GM12891 (cell line): ENCODE measurements around the gene SIGLEC9.
A peak's percentile ranks its signal among the peaks of the same experiment; 100 is the strongest.

Source experiments
- DNase-seq: peaks from one replicate; pipeline ENCODE4 v3.0.0; 2011; ENCODE audit warnings: low spot score; ENCODE audit not compliant: insufficient read length
- FAIRE-seq: peaks from 2 replicates; lab custom pipeline; 2011; peaks lifted over from hg19 to GRCh38; lab: Jason Lieb, UNC
- PAX5 ChIP-seq: IDR thresholded peaks from 2 replicates; pipeline ENCODE4 v1.6.1; 2011; ENCODE audit warnings: low read length, moderate library complexity, mild to moderate bottlenecking; ENCODE audit not compliant: insufficient read depth, severe bottlenecking
- POLR2A ChIP-seq: IDR thresholded peaks from 2 replicates; pipeline ENCODE4 v1.6.1; 2011; ENCODE audit warnings: low read depth, low read length, control low read depth
- POLR2AphosphoS5 ChIP-seq: IDR thresholded peaks from 2 replicates; pipeline ENCODE4 v1.6.1; 2011; ENCODE audit warnings: low read depth, low read length, control low read depth
- POU2F2 ChIP-seq: IDR thresholded peaks from 2 replicates; pipeline ENCODE4 v1.6.1; 2011; ENCODE audit warnings: low read depth, mild to moderate bottlenecking, control low read depth, low read length, moderate library complexity
- SPI1 ChIP-seq: IDR thresholded peaks from 2 replicates; pipeline ENCODE4 v1.6.1; 2011; ENCODE audit warnings: low read depth, low read length, control low read depth
- TAF1 ChIP-seq: IDR thresholded peaks from 2 replicates; pipeline ENCODE4 v1.6.1; 2011; ENCODE audit warnings: low read depth, low read length, control low read depth

SIGLEC9 gene

DNA sequence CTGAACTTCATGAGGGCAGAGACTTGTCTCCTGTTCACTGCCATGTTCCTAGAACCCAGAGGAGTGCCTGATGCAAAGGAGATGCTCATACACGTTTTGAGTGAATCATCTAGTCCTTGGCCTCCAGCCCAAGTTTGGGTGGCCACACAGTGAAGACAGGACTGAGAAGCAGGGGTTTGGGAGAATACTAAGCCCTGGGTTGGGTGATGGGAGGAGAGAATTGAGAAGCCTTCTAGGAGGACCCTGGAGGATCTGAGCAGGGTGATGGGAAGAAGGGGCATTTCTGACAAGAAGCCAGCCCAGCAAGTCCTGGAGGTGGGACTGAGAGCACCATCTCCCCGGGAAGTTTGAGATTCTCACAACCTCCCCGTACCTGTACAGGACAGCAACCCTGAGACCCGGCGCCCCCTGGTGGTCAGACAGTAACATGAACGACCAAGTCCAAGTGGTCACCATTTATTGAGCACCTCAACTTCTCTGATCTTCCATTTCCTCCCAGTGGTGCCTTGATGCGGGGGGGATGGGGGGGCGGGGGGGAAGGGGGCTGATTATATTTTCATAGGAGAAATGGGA lies 27.5 kb upstream of the SIGLEC9 start:
- peak; percentile 87 for FAIRE-seq
- TF ChIP-seq POU2F2 (no peak), POLR2AphosphoS5 (no peak), PAX5 (no peak), SPI1 (no peak), TAF1 (no peak), POLR2A (no peak)
- peak; percentile 71 for DNase-seq

GRCh38 chr19:51097796-51098195 lies 26.9 kb upstream of the SIGLEC9 start:
- FAIRE-seq (no peak), DNase-seq (no peak)
- no peak for TF ChIP-seq POLR2A

- DNase-seq = no peak
- FAIRE-seq = no peak
- TF ChIP-seq SPI1 (no peak), POU2F2 (no peak), TAF1 (no peak), POLR2A (no peak), POLR2AphosphoS5 (no peak), PAX5 (no peak)
These were observed 26.2 kb upstream of the SIGLEC9 start for GRCh38 chr19:51098365-51099046.

DNA sequence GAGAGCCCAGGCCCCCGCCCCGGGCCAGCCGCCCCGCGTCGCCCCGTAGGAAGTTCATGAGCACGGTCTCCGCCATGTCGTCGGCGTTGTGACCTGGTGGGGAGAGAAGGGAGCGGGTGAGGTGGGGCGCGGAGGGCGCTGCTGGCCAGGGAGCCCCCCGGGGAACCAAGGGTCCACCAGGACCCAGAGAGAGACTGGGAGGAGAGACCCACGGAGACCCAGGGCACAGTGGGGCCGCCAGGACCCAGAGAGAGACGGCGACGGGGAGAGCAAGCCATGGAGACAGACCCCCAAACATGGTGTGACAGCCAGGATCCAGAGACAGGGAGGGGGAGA lies 25.7 kb upstream of the SIGLEC9 start:
- TF ChIP-seq POLR2A = no peak
- no peak for TF ChIP-seq PAX5
- no peak for TF ChIP-seq SPI1
- TF ChIP-seq POLR2AphosphoS5 = no peak
- no peak for TF ChIP-seq TAF1
- TF ChIP-seq POU2F2 = no peak
- FAIRE-seq = no peak
- no peak for DNase-seq

DNA sequence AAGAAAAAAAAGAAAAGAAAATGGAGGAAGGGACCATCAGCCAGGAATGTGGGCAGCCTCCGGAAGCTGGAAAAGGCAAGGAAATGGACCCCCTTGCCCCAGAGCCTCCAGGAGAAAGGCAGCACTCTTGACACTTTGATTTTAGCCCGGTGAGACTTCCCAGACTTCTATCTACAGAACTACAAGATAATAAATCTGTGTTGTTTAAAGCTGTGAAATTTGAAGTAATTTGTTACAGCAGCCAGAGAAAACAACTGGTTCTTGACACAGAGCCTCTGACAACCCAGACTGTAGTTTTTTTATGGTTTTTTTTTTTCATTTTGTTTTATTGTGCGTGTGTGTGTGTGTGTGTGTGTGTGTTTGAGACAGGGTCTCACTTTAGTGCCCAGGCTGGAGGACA lies 24.1 kb upstream of the SIGLEC9 start:
- TF ChIP-seq PAX5 = no peak
- no peak for TF ChIP-seq POU2F2
- no peak for TF ChIP-seq SPI1
- no peak for TF ChIP-seq POLR2AphosphoS5
- no peak for TF ChIP-seq POLR2A
- no peak for TF ChIP-seq TAF1
- FAIRE-seq (no peak), DNase-seq (no peak)

- DNase-seq (no peak), FAIRE-seq (no peak)
- no peak for TF ChIP-seq POLR2AphosphoS5
- TF ChIP-seq POLR2A = no peak
- no peak for TF ChIP-seq TAF1
- no peak for TF ChIP-seq SPI1
- no peak for TF ChIP-seq POU2F2
- TF ChIP-seq PAX5 = no peak
These were observed 23.4 kb upstream of the SIGLEC9 start for GRCh38 chr19:51101171-51101865.

DNA sequence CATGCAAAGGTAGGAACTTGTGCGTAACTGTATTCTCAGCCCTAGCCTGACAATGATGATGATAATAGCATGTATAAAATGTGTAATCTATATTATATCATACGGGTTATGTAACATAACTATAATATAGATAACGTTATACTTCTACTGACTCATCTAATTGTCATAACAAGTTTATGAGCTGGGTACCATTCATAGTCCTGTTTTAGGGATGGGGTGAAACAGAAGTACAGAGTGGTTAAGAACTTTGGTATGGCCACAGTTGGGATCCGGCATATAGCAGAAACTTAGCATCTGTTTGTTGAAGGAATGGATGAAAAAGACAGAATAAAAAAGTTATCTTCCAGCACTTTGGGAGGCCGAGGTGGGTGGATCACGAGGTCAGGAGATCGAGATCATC lies 21.7 kb upstream of the SIGLEC9 start:
- TF ChIP-seq SPI1 = no peak
- no peak for TF ChIP-seq POLR2A
- no peak for TF ChIP-seq POLR2AphosphoS5
- TF ChIP-seq POU2F2 = no peak
- no peak for TF ChIP-seq PAX5
- TF ChIP-seq TAF1 = no peak
- DNase-seq (no peak), FAIRE-seq (no peak)

- TF ChIP-seq PAX5 (no peak), TAF1 (no peak), POLR2AphosphoS5 (no peak), POU2F2 (no peak), POLR2A (no peak), SPI1 (no peak)
- DNase-seq (no peak), FAIRE-seq (no peak)
These were observed 20.8 kb upstream of the SIGLEC9 start for GRCh38 chr19:51103926-51104341.

DNA sequence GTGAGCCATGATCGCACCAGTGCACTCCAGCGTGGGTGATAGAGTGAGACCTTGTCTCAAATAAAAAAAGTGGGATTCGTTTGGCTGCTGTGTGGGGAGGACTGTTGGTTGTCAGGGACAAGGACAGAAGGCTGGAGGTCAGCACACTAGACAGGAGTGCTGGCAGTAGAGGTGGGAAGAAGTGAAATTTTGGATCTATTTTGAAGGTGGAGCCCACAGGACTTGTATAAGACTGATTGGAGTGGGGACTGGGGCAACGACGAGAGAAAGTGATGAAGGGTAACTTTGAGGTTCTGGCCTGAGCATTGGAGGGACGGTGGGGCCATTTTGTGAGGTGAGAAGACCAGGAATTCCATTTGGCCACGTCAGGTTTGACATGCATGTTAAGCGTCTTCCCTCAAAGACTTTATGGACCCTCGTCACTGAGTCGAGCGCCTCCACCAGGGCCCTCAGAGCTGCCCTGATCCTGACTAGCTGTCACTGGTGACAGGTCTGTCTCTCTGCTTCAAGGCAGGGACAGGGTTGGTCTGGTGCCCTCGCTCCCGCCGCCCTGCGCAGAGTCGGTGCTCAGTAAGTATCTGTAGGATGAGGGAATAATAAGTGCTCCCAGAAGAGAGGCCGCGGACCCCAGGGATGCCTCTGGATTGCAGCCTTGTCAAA lies 17.2 kb upstream of the SIGLEC9 start:
- FAIRE-seq (no peak), DNase-seq (no peak)
- no peak for TF ChIP-seq TAF1
- no peak for TF ChIP-seq POU2F2
- TF ChIP-seq PAX5 = no peak
- TF ChIP-seq POLR2A = no peak
- TF ChIP-seq SPI1 = no peak
- no peak for TF ChIP-seq POLR2AphosphoS5
